ENCODE results near the gene GRAMD4.
A peak's percentile ranks its signal among the peaks of the same experiment; 100 is the strongest.

The GRAMD4 gene, protein sequence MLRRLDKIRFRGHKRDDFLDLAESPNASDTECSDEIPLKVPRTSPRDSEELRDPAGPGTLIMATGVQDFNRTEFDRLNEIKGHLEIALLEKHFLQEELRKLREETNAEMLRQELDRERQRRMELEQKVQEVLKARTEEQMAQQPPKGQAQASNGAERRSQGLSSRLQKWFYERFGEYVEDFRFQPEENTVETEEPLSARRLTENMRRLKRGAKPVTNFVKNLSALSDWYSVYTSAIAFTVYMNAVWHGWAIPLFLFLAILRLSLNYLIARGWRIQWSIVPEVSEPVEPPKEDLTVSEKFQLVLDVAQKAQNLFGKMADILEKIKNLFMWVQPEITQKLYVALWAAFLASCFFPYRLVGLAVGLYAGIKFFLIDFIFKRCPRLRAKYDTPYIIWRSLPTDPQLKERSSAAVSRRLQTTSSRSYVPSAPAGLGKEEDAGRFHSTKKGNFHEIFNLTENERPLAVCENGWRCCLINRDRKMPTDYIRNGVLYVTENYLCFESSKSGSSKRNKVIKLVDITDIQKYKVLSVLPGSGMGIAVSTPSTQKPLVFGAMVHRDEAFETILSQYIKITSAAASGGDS

DNA sequence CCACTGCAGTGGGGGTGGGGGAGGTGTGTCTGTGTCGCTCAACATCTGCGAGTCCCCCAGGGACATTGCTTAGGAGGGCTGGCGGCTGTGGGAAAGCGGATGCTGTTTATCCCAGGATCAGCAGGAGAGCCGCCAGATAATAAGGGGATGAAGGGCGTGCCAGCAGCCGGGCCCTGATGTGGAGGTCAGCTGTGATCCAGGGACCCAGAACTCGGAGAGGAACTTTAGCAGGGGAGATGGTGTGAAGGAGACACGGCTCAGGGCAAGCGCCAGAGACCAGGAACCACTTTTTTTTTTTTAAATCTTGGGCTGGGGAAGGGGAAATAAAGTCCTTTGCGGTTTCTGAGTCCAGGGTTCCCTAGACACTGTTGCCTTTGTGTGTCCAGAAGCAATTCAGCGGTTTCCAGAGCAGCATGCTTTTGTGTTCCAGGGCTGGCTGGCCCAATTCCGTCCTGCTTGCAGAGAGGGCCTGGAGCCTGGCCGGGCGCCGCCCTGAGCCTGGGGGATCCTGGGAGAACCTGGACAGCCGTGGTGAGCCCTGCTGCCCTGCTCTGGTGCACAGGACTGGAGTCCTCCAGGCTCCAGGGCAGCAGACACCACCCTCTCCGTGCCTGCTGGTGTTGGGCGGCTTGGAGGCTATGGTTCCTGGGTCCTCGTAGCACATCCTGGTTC is at the start of gene GRAMD4:
Gene GRAMD4, plus strand, starts transcription at position 557 of the 672 bp plus-strand sequence. CDS start 6,414 bp downstream, outside the sequence.
- no peak for DNase-seq (ENCODE audit: low read depth, low spot score)

DNA sequence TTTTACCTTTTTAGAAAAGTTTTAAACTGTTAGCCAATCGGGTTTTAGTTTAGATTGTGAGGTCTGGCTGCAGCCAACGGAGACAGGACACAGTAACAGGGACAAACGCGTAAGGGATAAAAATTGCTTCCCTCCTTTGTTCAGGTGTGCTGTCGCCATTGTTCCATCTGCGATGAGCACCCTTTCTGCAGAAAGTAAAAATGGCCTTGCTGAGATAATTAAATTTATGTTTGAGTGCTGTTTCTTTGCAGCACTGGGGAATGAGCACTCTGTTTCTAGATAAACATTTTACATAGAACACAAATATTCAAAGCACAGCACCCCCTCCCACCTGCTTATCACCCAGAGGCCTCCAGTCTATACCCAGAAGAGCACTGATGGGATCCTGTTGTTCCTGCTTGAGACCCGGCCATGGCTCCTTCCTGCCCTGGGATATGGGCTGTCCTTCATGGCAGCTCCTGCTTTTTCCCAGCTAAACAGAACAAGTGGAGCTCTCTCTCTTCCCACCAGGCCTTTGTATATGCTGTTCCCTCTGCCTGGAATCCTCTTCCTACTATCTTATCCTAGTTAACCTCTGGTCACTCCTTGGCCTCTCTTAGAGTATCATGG is 48.4 kb upstream of the GRAMD4 start:
- no peak for DNase-seq (ENCODE audit: low read depth, low spot score)

GRCh38 chr22:46572911-46573780 is 47.0 kb upstream of the GRAMD4 start:
- no peak for DNase-seq (ENCODE audit: low read depth, low spot score)

DNA sequence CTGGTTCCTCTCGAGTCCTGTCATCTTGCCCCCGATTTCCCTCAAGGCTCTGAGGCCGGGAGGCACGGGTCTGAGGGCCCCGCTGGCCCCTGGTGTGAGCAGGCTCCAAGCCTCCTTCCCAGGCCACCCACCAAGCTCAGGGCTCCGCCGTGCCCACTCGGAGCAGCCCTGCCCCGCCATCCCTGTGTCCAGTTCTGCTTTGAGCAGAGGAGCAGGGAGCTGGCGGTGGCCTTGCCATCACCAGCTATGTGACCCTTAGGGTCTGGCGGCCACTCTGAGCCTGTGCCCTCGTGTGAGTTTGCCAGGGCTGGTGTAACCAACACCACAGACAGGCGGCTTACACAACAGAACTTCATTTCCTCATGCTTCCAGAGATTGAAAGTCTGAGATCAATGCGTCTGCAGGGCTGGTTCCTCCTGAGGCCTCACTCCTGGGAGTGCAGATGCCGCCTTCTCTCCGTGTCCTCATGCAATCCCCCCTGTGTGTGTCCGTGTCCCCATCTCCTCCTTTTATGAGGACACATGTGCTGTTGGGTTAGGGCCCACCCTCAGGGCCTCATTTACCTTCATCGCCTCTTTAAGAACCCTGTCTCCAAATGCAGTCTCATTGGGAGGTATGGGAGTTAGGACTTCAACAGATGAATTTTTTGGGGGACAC is 46.3 kb upstream of the GRAMD4 start:
- DNase-seq (ENCODE audit: low read depth, low spot score), result no peak

DNA sequence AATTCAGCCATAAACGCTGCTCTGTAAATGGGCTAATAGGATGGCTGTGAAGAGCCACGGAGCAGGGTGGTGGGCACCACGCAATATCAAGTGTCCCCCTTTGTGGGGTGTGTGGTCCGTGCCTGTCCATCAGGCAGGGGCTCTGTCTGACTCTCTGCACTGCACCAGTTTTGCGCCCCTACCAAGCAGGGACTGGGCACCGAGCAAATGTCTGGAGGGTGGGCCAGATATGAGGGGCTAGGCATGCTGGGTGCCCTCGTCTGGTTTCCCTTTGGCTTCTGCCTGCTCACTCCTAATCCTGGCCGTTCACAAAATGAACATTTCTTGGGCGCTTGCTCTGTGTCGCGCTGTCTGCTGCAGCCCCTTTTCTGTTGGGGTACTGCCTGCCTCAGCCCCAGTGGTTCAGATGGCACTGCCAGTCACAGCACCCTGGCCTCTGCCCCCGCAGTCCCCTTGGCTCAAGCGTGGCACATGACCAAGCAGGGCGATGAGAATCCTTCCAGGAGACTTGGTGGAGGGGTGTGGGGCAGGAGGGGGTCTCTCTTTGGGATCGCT is 45.7 kb upstream of the GRAMD4 start:
- no peak for DNase-seq (ENCODE audit: low read depth, low spot score)

DNA sequence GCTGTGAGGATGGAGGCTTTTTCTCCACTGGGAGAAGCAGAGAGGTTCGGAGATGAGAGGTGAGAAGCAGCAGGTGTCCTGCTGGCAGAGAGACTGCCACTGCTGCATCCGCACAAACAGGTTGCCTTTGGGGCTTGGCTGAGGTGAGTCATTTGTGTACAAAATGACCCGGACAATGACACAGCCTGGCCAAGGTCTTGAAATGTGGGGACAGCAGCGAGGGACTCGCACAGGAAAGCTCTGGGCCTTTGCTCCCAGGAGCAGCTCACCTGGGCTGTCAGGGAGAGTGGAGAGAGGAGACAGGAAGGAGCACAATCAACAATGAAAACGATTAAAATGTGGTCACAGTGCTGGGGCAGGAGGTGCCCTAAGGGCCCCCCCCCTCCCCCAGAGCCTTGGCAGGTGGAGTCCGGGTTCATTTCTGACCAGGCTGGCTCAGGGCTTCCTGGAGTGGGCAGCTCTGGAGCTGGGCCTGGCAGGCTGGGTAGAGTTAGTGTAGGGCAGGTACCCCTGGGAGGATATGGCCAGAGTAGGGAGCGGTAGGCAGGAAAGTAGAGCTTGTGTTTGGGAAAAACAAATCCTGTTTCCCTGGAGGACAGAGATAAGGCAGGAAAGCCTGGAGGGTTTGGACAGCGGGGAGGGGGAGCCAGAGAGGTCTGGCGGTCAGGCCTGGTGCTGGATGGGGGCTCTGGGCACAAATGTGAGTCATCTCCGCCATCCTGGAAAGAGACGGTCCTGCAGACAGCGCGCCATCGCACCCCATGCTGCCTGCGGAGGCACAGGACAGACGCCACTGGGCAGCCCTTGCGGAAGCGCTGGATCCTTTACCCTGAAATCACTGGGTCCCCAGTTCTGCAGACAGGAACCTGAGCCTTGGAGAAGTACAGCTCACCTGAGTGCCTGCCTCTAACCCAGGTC is 44.9 kb upstream of the GRAMD4 start:
- peak; percentile 91 for DNase-seq (ENCODE audit: low read depth, low spot score)

DNA sequence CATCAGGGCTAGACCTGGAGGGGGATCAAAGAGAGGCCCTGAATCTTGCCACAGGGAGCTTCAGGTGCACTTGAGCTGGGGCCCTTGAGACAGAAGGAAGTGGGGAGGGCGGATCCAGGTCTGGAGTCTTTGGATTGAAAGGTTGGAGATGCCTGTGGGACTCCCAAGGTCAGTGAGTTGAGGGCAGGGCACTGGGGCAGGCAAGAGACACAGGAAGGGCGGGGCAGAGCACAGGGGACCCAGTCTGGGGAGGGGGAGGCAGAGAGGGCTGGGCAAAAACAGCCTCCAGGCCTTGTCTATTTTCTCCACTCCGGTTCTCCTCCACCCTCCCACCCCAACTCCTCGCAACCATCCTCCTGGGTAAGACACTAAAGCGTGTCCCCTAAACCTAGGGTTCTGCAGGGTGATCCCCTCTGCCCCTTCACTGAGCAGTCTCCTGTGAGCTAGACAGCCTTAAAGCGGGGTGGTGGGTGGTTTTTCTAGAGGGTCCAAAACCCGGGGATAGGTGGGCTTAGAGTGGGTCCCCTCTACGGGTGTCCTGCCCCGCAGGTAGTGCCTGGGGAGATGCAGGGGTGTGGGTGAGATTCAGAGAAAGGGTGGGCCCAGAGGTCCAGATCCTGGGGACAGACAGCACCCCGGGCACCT is 44.2 kb upstream of the GRAMD4 start:
- DNase-seq (ENCODE audit: low read depth, low spot score), result peak; percentile 68

- no peak for DNase-seq (ENCODE audit: low read depth, low spot score)
Observed at GRCh38 chr22:46576556-46577367, 43.4 kb upstream of the GRAMD4 start.

DNA sequence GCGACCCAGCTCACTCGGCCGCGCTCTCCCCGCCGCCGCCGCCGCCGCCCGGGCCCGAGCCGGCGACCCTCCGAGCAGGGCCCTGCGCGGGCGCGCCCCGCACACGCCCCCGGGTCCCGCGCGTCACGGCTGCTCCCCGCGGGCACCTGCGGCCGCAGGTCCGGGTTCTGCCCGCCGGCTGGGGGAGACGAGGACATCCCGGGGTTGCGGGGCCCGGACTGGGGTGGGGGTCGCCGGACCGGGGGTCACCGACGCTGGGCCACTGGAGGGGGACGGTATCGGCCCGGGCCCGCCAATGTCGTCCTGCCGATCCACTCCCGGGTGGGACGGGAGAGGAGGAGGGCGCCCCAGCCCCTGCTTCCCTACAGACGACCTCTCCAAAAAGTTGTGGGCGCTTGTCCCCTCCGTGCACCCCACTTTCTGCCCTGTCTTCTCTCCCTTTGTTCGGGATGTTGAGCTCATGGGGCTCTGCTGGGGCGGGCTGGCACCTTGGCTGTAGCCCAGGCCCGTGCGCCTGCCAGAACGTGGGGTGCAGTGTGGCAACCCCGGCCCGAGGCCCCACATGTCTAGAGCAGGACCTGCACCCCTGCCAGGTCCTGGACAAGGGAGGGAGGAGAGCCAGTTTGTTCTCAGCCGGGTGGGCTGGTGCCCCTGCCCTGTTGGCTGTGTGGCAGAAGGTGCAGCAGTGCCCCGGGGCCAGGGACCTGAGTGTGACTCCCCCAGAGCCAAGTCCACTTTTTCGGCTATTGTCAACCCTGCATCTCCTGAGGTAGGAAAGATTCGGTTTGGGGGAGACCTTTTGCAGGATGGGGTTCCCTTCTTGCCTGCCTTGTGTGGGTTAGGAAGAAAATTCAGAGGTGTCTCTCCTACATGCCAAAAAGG is 42.6 kb upstream of the GRAMD4 start:
- no peak for DNase-seq (ENCODE audit: low read depth, low spot score)

- DNase-seq (ENCODE audit: low read depth, low spot score), result no peak
Observed at GRCh38 chr22:46578251-46578823, 41.8 kb upstream of the GRAMD4 start.

DNA sequence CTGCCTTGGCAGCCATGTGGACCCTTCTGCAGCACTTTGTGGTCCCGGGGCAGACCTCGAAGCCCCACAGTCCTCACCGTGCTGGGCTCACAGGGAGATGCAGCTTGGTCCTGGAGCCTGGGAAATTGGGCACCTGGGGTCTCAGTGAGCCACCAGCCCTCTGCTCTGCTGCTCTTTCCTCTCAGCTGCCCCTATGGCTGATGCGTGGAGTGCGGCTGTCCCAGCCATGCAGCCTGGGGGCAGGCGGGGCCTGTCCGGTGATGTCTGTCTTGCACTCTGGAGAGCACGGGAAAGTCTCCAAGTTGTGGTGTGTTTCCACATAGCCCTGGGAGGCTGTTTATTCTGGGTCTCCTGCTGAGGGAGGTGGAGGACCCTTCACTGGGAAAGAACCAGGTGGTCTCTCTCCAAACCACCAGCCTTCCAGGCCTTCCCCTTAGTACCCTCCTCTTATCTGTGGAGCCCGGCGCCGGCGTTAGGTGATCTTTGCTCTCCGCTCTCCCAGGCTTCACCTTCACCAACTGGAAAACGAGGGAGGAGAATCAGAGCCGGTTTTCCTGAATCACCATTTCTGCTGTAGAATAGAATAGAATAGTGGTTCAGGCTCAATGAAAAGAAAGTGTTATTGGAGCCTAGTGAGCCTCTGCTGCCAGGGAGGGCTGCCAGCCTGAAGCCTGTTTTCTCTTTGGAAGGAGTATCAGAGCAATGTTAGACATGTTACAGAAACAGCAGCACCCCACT is 41.2 kb upstream of the GRAMD4 start:
- DNase-seq (ENCODE audit: low read depth, low spot score), result peak; percentile 76

DNA sequence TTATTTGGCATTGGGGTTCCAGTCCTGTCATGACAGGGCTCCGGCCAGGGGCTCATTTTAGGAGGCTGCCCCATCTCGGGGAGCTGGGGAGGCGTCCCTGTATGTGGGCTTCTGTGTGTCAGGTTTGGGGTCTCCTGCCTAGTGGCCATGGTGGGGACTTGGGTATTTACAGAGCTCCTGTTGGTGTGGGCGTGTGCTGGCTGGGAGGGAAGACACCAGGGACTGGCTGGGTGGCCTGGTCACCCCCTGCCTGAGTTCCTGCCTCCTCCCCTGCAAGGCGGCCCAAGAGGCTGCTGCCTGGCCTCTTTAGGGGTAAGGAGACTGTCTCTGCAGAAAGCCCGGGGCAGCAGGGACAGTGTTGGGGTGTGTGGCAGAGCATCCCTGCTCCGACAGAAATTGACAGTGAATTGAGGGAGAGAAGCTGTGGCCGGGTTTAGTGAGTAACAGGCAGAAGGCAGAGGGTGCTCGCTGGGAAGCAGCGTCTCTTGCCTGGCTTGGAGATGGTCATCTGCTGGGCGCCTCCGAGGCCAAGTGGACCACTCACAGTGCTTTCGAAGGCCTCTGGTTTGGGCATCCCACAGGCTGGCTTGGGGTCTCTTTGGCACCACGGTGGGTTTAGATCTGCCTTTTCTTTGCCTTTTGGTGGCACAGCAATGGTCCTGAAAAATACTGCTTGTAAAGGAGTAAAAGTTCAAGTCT is 40.3 kb upstream of the GRAMD4 start:
- no peak for DNase-seq (ENCODE audit: low read depth, low spot score)

GRCh38 chr22:46580940-46581537 is 39.1 kb upstream of the GRAMD4 start:
- no peak for DNase-seq (ENCODE audit: low read depth, low spot score)

- DNase-seq (ENCODE audit: low read depth, low spot score), result no peak
Observed at GRCh38 chr22:46581538-46582244, 38.5 kb upstream of the GRAMD4 start.
